C1 segment of cervical spinal cord (tissue), 14 donors: ENCODE measurements around the gene GPR3.

Experiments
- DNase-seq, 14 donors: peaks; one replicate each; lab custom pipeline; 2025; lab: John Stamatoyannopoulos, UW

The GPR3 gene

DNA sequence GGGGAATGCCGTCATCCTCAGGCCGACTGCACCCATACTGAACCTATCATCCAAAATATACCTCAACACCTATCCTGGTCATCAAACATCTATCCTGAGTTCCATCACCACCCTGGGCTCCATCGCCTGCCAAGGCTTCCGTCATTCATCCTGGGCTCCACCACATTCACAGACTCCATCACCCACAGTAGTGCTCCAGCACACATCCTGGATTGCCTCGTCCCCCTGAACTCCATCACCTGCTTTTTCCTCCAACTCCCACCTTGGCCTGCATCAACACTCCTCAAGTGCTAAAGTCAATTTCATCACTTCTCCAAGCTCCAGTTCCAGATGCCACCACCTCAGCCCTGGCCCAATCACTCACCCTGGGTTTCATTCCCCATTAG, 33.5 kb upstream of the GPR3 start:
- DNase-seq: no peak

DNA sequence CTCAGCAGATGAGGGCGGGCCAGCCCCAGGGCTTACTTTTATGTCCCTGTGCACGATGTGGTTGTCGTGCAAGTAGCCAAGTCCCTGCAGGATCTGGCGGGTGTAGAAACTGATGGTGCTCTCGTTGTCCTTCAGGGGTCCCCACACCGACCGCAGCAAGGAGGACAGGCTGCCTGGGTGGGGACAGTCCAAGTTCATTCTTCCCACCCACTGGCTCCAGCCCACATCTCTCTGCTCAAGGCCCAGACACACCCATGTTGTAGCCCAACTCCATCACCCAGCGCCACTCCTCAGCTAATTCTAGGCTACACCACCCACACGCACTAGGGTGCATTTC, 32.6 kb upstream of the GPR3 start:
- DNase-seq: no peak

- no peak for DNase-seq
Observed at GRCh38 chr1:27360159-27361043, 32.0 kb upstream of the GPR3 start.

DNA sequence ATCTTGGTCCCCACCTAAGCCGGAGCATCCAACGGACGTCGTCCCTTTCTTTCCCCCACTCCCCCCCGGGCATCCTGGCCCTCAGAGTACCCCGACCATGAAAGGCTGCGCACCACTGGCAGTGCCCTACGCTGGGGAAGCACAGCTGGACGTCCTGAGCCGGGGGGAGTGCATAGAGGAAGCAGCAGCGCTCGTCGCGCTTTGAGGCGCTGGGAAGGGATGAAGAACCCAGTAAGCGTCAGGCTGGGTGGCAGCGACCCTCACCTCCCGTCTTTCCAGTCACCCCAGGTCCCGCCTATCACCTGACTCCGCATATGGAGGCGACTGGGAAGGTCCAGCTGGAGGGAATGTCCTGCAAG, 31.4 kb upstream of the GPR3 start:
- DNase-seq: no peak

- DNase-seq: no peak
Observed at GRCh38 chr1:27361553-27361952, 30.9 kb upstream of the GPR3 start.

GRCh38 chr1:27363766-27364695, 28.4 kb upstream of the GPR3 start:
- no peak for DNase-seq

GRCh38 chr1:27364696-27365371, 27.6 kb upstream of the GPR3 start:
- DNase-seq: no peak

- DNase-seq: peak; percentile 16 to 86 (median 70)
Observed at GRCh38 chr1:27365372-27366112, 26.9 kb upstream of the GPR3 start.

DNA sequence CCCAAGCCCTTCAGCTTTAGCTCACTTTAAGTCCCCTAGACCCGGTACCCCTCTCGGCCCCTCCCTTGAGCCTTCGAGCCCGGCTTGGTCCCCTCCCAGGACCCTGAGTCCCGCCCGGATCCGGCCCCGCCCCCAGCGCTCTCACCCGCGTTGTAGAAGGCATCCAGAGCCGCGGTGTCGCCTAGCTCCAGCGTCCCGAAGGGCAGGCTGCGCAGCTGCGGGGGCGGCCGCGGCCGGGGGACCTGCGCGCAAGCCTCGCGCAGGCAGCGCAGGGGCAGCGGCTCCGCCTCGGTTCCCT, 26.4 kb upstream of the GPR3 start:
- DNase-seq: peak in 10 of 14 donors; percentile 28 to 74 (median 56)

- DNase-seq: peak in 11 of 14 donors; percentile 17 to 82 (median 49)
Observed at GRCh38 chr1:27366411-27367159, 25.8 kb upstream of the GPR3 start, which contains the start of gene MAP3K6. MAP3K6 (minus strand) TSS chr1:27366961; CDS start chr1:27366597, 364 bp downstream.

GRCh38 chr1:27367160-27367650, 25.2 kb upstream of the GPR3 start:
- no peak for DNase-seq

DNA sequence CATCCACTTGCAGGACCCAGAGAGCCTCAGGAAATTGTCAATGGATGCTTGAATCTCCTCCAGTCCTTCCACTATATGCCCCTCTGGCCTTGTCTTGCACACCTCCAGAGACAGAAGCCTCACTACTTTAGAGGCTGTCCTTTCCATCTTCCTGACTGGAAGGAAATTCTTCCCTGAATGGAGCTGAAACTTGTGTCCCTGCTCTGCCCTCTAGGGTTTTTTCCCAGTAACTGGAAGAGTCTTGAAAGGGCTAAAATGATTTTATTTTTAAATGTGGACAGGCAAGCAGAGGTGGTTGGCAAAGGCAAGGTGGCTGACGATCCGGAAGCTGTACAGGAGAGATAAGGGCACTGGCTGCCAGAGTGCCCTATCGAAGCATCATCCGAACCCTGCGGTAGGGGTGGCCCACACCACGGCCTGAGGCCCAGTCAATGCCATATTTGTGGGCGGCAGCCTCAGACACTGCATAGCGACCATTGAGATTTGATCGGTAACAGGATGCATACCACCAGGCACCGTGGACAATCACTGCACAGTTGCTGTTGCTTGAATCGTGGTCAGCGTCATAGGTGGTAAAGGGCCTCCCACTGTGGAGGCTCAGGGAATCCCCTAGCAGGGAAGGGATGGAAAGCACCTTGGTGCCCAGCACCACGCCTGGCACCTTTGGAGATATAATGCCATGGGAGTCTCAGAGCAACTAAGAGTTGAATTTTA, 23.4 kb upstream of the GPR3 start:
- DNase-seq: no peak

DNA sequence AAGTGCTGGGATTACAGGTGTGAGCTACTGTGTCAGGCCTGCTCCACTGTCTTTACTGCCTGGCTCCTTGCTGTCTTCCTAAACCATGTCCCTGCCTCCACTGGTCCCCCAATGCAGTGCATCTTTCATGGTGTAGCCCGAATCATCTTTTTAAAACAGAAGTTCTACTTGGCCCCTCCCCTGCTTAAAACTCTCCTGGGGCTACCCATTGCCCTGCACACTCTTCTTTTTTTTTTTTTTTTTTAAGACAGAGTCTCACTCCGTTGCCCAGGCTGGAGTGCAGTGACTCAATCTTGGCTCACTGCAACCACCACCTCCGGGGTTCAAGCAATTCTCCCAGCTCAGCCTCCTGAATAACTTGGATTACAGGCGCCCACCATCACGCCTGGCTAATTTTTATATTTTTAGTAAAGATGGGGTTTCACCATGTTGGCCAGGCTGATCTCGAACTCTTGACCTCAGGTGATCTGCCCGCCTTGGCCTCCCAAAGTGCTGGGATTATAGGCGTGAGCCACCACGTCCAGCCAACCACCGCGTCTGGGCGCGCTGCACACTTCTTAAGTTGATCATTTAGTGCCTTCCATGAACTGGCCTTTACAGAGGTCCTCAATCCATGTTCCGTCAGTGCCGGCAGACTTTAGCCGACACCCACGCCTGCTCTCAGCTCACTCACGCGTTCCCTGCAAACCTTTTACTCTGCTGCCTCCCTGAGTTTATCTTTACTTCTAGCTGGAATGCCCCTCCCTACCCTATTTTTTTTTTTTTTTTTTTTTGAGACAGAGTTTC, 20.2 kb upstream of the GPR3 start:
- no peak for DNase-seq

DNA sequence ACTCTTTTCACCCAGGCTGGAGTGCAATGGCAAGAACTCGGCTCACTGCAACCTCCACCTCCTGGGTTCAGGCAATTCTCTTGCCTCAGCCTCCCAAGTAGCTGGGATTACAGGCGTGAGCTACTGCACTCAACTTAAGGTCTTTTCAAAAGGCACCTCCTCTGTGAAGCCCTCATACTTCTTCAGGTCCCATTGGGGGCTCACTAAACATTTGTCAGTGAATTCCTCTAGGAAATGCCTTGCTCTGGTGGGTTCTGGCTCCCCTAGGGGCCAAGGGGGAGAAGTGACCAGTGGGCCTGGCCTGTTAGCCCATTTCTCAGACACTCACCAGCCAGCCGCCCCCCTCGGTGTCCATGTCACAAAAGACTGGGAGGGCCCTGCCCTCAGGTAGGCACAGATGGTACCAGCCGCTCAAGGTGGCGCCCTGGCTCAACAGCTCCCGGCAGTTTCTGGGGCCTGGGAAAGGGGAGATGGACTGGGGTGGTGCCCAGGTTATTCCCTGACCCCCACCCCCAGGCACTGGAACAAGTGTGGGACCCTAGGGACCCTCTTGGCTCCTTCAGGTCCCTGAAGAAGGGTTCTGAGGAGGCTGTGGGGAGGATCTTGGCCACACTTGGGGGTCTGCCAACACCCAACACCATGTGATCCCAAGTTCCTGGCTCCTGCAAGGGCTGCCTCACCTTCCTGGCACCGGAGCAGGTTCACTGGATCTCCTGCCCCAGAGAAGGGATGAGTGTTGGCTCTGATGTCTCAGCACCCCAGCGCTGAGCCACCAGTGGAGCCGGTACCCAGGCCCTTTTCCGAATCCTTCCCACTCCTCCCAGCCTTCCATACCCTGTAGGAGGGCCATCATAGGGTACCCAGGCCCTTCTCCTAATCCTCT, 19.4 kb upstream of the GPR3 start:
- no peak for DNase-seq

DNA sequence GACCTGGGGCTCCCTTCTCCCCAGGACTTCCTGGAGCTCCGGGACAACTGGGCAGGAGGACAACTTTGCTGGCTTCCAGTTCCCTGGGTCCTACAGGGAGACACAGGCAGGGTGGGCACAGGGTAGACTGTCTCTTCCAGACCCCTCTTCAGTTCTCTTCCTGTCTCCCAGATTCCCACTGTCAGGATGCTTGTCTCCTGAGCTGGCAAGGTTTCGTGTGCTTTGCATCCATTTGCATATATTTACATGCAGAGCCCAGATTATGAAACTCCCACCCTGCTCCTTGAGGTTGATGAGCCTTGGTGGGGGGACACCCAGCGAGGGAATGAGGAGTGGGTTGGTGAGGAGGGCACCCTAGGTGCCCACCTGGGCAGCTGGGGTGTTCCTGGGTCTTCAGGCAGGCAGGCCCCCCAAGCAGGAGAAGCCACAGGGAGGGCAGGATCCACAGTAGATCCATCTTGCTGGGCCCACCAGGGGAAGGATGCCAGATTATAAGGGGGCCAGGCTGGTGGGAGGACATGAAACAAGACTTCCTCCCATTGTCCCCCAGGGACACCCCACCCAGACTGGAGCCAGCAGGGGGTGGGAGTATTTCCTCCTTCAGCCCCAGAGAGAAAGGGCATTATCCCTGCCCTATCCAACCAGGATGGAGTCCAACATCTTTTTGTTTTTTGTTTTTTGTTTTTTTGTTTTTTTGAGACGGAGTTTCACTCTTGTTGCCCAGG, 17.9 kb upstream of the GPR3 start, which contains the start of gene FCN3:
Gene FCN3, minus strand, starts transcription at position 463 of the 725 bp plus-strand sequence. Its CDS starts 6 bp downstream, at position 457.
- DNase-seq: no peak

DNA sequence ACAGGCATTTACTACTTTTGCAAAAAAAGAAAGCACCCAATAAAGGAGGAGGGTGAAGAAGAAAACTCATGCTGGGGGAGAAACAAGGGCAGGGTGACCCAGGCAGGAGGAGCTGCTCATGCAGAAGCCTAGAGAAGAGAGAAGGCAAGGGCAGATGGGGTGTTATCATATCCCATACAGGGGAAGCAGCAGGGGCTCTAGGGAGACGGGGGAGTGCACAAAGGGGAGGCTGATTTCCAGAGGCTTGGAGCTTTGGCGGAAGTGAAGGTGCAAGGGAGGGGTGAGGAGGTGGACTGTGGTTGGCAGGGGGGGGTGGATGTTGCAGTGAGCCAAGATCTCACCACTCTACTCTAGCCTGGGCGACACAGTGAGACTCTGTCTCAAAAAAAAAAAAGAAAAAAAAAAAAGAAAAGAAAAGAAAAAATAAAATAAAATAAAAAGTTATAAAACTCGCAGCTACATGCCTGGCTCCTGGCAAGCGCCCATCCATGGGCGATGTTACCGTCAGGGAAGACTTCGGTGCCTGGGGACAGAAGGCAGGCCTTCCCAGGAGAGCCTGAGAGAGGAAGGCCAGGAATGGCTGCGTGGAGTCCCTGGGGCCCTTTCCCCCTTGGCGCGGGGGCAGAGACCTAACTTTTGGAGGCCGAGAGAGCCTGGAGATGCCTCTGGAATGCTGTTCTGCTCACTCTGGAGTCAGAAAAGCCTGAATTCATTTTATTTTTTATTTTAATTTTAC, 14.5 kb upstream of the GPR3 start:
- no peak for DNase-seq
